Measurements from ENCODE around the gene SLC12A3. TPM values are rescaled to one million over a fixed set of nuclear protein-coding genes. Genes with fewer than 3 reads are reported as not detected.

SLC12A3 gene
- total and polyA plus RNA-seq, 5 donors from 2014 or later, result not detected

DNA sequence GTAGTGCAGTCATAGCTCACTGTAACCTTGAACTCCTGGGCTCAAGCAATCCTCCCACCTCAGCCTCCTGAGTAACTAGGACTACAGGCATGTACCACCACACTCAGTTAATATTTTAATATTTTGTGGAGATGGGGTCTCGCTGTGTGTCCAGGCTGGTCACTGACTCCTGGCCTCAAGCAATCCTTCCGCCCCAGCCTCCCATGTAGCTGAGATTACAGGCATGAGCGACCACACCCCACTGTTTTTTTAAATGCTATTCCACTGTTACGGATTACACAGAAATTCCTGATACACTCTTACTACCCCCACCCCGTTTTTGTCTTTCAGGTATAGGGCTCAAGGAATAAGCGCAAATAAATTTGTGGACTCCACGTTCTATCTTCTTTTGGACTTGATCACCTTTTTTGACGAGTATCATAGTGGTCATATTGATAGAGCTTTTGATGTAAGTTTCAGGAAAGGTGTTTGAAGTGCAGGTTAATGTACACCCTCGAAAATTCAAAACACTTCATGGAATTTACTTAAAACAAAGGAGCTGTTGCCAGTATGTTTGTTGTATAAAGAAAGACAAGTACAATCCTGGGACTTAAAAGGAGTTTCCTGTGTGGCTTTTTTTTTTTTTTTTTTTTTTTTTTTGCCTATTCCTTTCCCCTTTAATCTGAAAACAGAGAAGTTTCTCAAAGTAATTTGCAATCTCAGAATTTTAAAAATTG is 26.2 kb upstream of the SLC12A3 start:
- H3K27ac Mint-ChIP-seq, result peak overlapping the region in 1 of 3 donors; percentile 44
- peaks cover 70% of the 10 kb centered on the region for H3K36me3 Mint-ChIP-seq
- no peaks in the 10 kb centered on the region for H3K27me3 Mint-ChIP-seq
- Histone ChIP-seq H3K27ac (ENCODE audit: insufficient read depth, low read length, poor library complexity, severe bottlenecking) (no peak overlapping the region), H3K4me3 (ENCODE audit: low read depth, low read length) (no peak overlapping the region), H3K36me3 (ENCODE audit: control insufficient read depth, insufficient read depth, low read length) (peaks cover 67% of the 10 kb centered on the region), H3K9me3 (ENCODE audit: control insufficient read depth in 2 of 2, low read length in 2 of 2) (no peaks in the 10 kb centered on the region), H3K4me1 (ENCODE audit: control insufficient read depth, insufficient read depth, low read length, poor library complexity, severe bottlenecking) (no peaks in the 10 kb centered on the region), H3K27me3 (ENCODE audit: control insufficient read depth, insufficient read depth, low read length) (no peaks in the 10 kb centered on the region)
- no peaks in the 10 kb centered on the region for H3K9me3 Mint-ChIP-seq
- DNase-seq (no peak), ATAC-seq (ENCODE audit: low read depth in 2 of 2) (no peak)
- H3K4me1 Mint-ChIP-seq, result peaks cover 0 to 20% (median 6%) of the 10 kb centered on the region in 4 donors
- no peak overlapping the region for H3K4me3 Mint-ChIP-seq

DNA sequence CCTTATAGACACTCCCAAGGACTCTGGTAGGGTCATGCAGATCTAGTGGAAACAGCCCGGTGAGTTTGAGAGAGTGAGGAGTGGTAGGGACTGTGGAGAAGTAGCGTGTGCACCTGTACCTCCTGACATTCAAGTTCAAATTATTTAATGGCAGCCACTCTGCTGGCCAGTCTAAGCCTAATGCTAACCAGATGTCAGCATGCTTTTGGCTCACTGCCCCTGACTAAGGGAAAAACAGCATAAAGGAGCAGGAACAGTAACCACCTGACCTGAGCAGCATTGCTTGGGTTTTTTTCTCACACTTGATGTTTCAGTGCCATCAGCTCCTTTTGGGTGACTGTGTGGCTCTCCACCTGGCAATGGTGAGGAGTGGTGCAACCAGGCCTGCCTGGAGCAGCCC is 23.8 kb upstream of the SLC12A3 start:
- H3K36me3 ChIP-seq (ENCODE audit: control insufficient read depth, insufficient read depth, low read length), result peaks cover 63% of the 10 kb centered on the region
- H3K27ac ChIP-seq (ENCODE audit: insufficient read depth, low read length, poor library complexity, severe bottlenecking), result no peak overlapping the region
- H3K9me3 ChIP-seq (ENCODE audit: control insufficient read depth in 2 of 2, low read length in 2 of 2), result no peaks in the 10 kb centered on the region
- no peak overlapping the region for H3K4me3 Mint-ChIP-seq
- ATAC-seq (ENCODE audit: low read depth in 2 of 2) (no peak), DNase-seq (no peak)
- H3K4me3 ChIP-seq (ENCODE audit: low read depth, low read length), result no peak overlapping the region
- H3K27ac Mint-ChIP-seq, result peak overlapping the region in 1 of 3 donors; percentile 15
- no peaks in the 10 kb centered on the region for H3K27me3 Mint-ChIP-seq
- peaks cover 60% of the 10 kb centered on the region for H3K36me3 Mint-ChIP-seq
- no peaks in the 10 kb centered on the region for H3K27me3 ChIP-seq (ENCODE audit: control insufficient read depth, insufficient read depth, low read length)
- H3K9me3 Mint-ChIP-seq, result no peaks in the 10 kb centered on the region
- no peaks in the 10 kb centered on the region for H3K4me1 ChIP-seq (ENCODE audit: control insufficient read depth, insufficient read depth, low read length, poor library complexity, severe bottlenecking)
- peaks cover 0 to 20% (median 6%) of the 10 kb centered on the region in 4 donors for H3K4me1 Mint-ChIP-seq

DNA sequence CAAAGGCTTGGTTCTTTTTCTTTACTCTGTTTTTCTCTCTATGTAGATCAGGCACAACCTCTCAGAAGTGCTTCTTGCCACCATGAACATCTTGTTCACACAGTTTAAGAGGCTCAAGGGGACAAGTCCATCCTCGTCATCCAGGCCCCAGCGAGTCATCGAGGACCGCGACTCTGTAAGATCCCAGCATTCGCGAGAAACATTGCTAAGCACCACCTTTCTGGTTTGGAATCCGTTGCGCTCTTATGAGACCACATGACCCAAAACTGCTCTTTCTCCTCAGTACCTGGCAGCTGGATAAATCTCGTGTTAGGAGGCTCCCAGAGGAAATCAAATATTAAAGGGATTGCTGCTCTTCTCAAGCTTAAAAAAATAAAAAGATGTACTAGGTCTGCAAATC is 23.3 kb upstream of the SLC12A3 start:
- H3K27me3 ChIP-seq (ENCODE audit: control insufficient read depth, insufficient read depth, low read length), result no peaks in the 10 kb centered on the region
- peak overlapping the region in 1 of 3 donors; percentile 15 for H3K27ac Mint-ChIP-seq
- no peak overlapping the region for H3K4me3 Mint-ChIP-seq
- peaks cover 0 to 21% (median 7%) of the 10 kb centered on the region in 4 donors for H3K4me1 Mint-ChIP-seq
- ATAC-seq (ENCODE audit: low read depth in 2 of 2), result no peak
- H3K27me3 Mint-ChIP-seq, result no peaks in the 10 kb centered on the region
- no peaks in the 10 kb centered on the region for H3K9me3 Mint-ChIP-seq
- no peak overlapping the region for H3K27ac ChIP-seq (ENCODE audit: insufficient read depth, low read length, poor library complexity, severe bottlenecking)
- H3K36me3 Mint-ChIP-seq, result peaks cover 56% of the 10 kb centered on the region
- DNase-seq, result no peak
- H3K36me3 ChIP-seq (ENCODE audit: control insufficient read depth, insufficient read depth, low read length), result peaks cover 60% of the 10 kb centered on the region
- no peak overlapping the region for H3K4me3 ChIP-seq (ENCODE audit: low read depth, low read length)
- no peaks in the 10 kb centered on the region for H3K4me1 ChIP-seq (ENCODE audit: control insufficient read depth, insufficient read depth, low read length, poor library complexity, severe bottlenecking)
- H3K9me3 ChIP-seq (ENCODE audit: control insufficient read depth in 2 of 2, low read length in 2 of 2), result no peaks in the 10 kb centered on the region

DNA sequence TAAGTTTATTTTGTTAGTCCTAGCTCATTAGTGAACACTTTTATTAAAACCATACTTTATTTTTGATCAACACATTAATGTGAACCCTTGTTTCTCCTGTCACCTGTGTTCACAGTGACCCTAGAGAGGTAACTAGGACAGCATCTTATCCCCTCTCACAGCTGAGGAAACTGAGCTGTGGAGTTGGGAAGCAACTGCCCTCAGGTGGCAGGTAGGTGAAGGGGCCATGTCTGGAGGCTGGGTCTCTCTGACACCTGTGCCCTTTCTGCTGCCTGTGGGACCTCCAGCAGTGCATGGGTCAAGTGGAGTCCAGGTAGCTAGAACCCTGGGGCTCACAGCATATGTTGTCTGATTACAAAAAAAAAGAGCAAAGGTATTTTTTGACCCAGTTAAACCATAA is 22.9 kb upstream of the SLC12A3 start:
- no peak for ATAC-seq (ENCODE audit: low read depth in 2 of 2)
- DNase-seq, result no peak
- Histone ChIP-seq H3K27ac (ENCODE audit: insufficient read depth, low read length, poor library complexity, severe bottlenecking) (no peak overlapping the region), H3K4me1 (ENCODE audit: control insufficient read depth, insufficient read depth, low read length, poor library complexity, severe bottlenecking) (no peaks in the 10 kb centered on the region), H3K27me3 (ENCODE audit: control insufficient read depth, insufficient read depth, low read length) (no peaks in the 10 kb centered on the region), H3K36me3 (ENCODE audit: control insufficient read depth, insufficient read depth, low read length) (peaks cover 56% of the 10 kb centered on the region), H3K4me3 (ENCODE audit: low read depth, low read length) (no peak overlapping the region), H3K9me3 (ENCODE audit: control insufficient read depth in 2 of 2, low read length in 2 of 2) (no peaks in the 10 kb centered on the region)
- H3K36me3 Mint-ChIP-seq, result peaks cover 51% of the 10 kb centered on the region
- H3K4me3 Mint-ChIP-seq, result no peak overlapping the region
- peaks cover 4 to 26% (median 12%) of the 10 kb centered on the region in 4 donors for H3K4me1 Mint-ChIP-seq
- no peaks in the 10 kb centered on the region for H3K27me3 Mint-ChIP-seq
- H3K27ac Mint-ChIP-seq, result no peak overlapping the region
- no peaks in the 10 kb centered on the region for H3K9me3 Mint-ChIP-seq

DNA sequence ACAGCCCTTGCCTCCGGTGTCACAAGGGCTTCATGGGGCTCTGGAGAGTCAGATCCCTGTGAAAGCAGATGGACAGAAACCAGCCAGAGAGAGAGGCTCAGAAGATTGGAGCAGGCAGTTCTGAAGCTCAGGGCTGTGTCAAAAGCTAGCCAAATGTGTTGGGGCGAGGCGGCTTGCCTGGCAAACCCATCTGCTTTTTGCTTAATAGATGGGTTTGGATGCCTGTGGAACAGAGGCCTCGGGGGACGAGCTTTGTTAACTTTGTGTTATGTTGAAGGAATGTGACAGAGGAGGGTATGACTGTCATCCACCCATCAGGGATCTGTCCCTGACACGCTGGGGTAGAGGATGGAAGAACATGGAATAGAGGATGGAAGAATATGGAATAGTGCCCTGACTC is 21.0 kb upstream of the SLC12A3 start:
- no peak overlapping the region for H3K27ac ChIP-seq (ENCODE audit: insufficient read depth, low read length, poor library complexity, severe bottlenecking)
- Mint-ChIP-seq H3K36me3 (peaks cover 38% of the 10 kb centered on the region), H3K27me3 (no peaks in the 10 kb centered on the region), H3K4me1 (peaks cover 9 to 36% (median 21%) of the 10 kb centered on the region in 4 donors), H3K4me3 (no peak overlapping the region), H3K9me3 (peaks cover 0 to 2% (median 0%) of the 10 kb centered on the region in 7 donors), H3K27ac (peak overlapping the region in 1 of 3 donors; percentile 53)
- H3K4me1 ChIP-seq (ENCODE audit: control insufficient read depth, insufficient read depth, low read length, poor library complexity, severe bottlenecking), result peaks cover 4% of the 10 kb centered on the region
- no peak for DNase-seq
- H3K4me3 ChIP-seq (ENCODE audit: low read depth, low read length), result no peak overlapping the region
- ATAC-seq (ENCODE audit: low read depth in 2 of 2), result no peak
- H3K27me3 ChIP-seq (ENCODE audit: control insufficient read depth, insufficient read depth, low read length), result no peaks in the 10 kb centered on the region
- H3K36me3 ChIP-seq (ENCODE audit: control insufficient read depth, insufficient read depth, low read length), result peaks cover 41% of the 10 kb centered on the region
- no peaks in the 10 kb centered on the region for H3K9me3 ChIP-seq (ENCODE audit: control insufficient read depth in 2 of 2, low read length in 2 of 2)

DNA sequence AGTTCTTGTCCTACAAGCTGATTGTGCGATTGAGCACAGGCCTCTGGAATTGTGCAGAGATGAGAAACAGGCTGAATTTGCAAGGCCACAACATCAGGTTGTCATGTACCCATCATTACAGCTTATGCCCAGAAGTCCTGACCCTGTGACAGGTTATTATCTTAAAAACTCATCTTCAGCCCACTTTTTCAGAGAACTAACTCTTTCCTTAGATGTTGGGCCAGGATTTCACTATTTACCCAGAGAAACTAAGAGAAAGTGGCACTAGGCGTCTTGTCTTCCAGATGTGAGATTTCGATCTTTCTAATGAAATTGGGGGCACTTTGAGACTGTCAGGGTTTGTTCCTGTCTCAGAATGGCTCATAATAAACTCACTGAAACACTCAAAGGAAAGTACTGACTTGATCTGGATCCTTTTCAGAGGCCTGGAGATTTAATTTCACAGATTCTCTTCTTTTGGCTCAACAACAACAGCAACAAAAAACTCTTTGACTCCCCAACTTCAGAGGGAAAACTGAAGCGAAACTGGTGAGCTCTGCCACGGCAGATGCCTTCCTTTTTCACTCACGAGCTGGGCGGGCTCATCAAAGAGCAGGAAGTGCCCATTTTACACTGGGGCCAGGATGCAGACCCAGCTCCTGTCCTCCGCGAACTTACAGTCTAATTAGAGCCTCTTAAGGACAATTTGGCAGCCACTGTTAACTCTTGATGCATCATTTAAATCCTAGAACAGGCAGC is 17.7 kb upstream of the SLC12A3 start:
- peaks cover 4% of the 10 kb centered on the region for H3K4me1 ChIP-seq (ENCODE audit: control insufficient read depth, insufficient read depth, low read length, poor library complexity, severe bottlenecking)
- peaks cover 0 to 2% (median 0%) of the 10 kb centered on the region in 7 donors for H3K9me3 Mint-ChIP-seq
- ATAC-seq (ENCODE audit: low read depth in 2 of 2) (peak; percentile 37 to 69), DNase-seq (peak in 2 of 3 donors; percentile 8 to 58)
- H3K4me1 Mint-ChIP-seq, result peaks cover 9 to 45% (median 21%) of the 10 kb centered on the region in 4 donors
- no peaks in the 10 kb centered on the region for H3K27me3 Mint-ChIP-seq
- H3K9me3 ChIP-seq (ENCODE audit: control insufficient read depth in 2 of 2, low read length in 2 of 2), result no peaks in the 10 kb centered on the region
- no peaks in the 10 kb centered on the region for H3K27me3 ChIP-seq (ENCODE audit: control insufficient read depth, insufficient read depth, low read length)
- no peak overlapping the region for H3K4me3 ChIP-seq (ENCODE audit: low read depth, low read length)
- peak overlapping the region; percentile 81 to 90 (median 90) for H3K27ac Mint-ChIP-seq
- peak overlapping the region in 2 of 4 donors; percentile 47 to 71 for H3K4me3 Mint-ChIP-seq
- peak overlapping the region; percentile 42 for H3K27ac ChIP-seq (ENCODE audit: insufficient read depth, low read length, poor library complexity, severe bottlenecking)
- H3K36me3 ChIP-seq (ENCODE audit: control insufficient read depth, insufficient read depth, low read length), result peaks cover 24% of the 10 kb centered on the region
- peaks cover 19% of the 10 kb centered on the region for H3K36me3 Mint-ChIP-seq

DNA sequence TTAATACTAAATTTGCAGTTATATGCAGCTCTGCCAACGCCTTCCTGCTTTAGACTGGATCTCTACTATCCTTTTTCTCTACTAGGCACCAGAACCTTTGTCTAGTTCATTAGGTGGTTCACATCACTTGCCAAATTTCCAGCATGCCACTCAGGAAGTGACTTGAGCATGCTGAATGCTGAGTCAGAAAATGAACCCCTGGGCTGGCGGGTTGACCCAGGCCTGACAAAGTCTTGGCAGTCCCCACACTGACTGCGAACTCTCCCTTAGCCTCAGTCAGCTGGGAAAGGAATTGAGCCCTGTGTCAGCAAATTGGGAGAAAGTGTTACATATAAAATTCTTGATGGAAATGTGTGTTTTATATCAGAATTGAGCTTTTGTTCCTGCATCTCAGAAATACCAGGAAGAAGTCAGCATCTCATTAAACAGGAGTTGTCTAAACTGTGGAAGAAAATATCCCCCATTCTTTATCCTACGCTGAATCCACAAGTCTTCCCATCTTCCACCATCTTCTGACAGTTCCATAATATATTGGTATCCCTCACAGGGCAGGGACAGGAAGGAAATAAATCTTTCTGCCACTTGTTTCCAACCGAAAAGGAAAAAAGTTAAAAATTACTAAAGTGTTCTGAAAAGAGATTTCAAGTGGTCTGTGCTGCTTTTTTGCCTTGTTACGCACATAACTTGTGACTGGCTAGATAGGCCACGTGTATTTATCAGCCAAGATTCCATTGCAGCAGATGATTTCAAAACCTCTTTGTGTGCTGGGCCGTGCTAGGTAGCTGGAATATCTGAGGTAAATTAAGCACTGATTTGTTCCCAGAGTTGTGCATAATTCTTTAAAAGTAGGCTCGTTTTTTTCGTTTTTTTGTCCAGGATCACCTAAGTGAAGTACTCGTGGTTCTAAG is 16.7 kb upstream of the SLC12A3 start:
- ATAC-seq (ENCODE audit: low read depth in 2 of 2) (no peak), DNase-seq (no peak)
- Histone ChIP-seq H3K27me3 (ENCODE audit: control insufficient read depth, insufficient read depth, low read length) (no peaks in the 10 kb centered on the region), H3K36me3 (ENCODE audit: control insufficient read depth, insufficient read depth, low read length) (peaks cover 15% of the 10 kb centered on the region), H3K27ac (ENCODE audit: insufficient read depth, low read length, poor library complexity, severe bottlenecking) (peak overlapping the region; percentile 42), H3K4me3 (ENCODE audit: low read depth, low read length) (no peak overlapping the region), H3K9me3 (ENCODE audit: control insufficient read depth in 2 of 2, low read length in 2 of 2) (no peaks in the 10 kb centered on the region), H3K4me1 (ENCODE audit: control insufficient read depth, insufficient read depth, low read length, poor library complexity, severe bottlenecking) (peaks cover 4% of the 10 kb centered on the region)
- peaks cover 0 to 2% (median 0%) of the 10 kb centered on the region in 7 donors for H3K9me3 Mint-ChIP-seq
- H3K4me3 Mint-ChIP-seq, result no peak overlapping the region
- peaks cover 12% of the 10 kb centered on the region for H3K36me3 Mint-ChIP-seq
- H3K27me3 Mint-ChIP-seq, result no peaks in the 10 kb centered on the region
- H3K4me1 Mint-ChIP-seq, result peaks cover 11 to 45% (median 21%) of the 10 kb centered on the region in 4 donors
- peak overlapping the region; percentile 81 to 90 (median 90) for H3K27ac Mint-ChIP-seq

Data from CD4-positive, CD25-positive, alpha-beta regulatory T cell (primary cell).